ENCODE data around the gene CELA2A.

The CELA2A gene

DNA sequence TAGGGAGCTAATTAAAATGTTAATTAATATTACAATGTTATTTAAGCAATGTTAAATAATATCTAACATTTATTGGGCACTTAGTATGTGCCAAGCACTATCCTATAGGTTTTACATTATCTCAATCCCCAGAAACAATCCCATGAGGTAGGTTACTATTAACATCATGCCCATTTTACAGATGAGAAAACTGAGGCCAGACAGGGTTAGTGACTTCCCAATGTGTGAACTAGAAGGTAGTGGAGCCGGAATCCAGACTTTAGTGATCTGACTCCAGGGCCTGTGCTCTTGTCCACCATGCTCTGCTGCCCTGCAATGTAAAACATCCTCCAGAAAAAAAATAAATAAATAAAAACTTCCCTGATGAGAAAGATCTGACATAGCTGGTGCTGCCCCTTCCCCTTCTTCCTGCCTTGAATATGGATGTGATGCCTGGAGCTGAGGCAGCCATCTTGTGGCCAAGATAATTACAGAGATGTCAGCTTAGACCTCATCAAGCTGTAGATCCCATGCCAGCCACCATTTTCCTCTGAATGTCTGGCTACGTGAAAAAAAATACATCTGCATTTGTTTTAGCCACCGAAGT is 7.6 kb upstream of the CELA2A start:
- no peak for DNase-seq (ENCODE audit: low spot score)
- TF ChIP-seq, protein P1, sequence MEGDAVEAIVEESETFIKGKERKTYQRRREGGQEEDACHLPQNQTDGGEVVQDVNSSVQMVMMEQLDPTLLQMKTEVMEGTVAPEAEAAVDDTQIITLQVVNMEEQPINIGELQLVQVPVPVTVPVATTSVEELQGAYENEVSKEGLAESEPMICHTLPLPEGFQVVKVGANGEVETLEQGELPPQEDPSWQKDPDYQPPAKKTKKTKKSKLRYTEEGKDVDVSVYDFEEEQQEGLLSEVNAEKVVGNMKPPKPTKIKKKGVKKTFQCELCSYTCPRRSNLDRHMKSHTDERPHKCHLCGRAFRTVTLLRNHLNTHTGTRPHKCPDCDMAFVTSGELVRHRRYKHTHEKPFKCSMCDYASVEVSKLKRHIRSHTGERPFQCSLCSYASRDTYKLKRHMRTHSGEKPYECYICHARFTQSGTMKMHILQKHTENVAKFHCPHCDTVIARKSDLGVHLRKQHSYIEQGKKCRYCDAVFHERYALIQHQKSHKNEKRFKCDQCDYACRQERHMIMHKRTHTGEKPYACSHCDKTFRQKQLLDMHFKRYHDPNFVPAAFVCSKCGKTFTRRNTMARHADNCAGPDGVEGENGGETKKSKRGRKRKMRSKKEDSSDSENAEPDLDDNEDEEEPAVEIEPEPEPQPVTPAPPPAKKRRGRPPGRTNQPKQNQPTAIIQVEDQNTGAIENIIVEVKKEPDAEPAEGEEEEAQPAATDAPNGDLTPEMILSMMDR (IDR thresholded peaks at IDR 0.05; ENCODE audit: extremely low read depth, missing control alignments): no peak

DNA sequence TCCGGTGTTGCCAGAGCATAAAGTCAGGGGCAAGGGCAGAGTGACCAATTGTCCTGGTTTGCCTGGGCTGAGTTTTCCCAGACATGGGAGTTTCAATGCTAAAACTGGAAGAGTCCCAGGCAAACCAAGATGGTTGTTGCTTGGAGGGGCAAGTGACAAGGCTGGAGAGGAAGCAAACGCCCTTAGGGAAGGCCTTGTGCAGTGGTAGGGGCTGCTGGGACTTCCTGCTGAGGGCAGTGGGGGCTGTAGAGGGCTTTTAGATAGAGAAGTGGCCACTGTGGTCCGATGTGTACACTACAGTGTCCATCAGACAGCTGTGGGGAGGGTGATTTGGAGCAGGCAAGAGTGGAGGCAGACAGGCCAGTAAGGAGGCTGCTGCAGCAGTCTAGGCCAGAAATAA is 7.0 kb upstream of the CELA2A start:
- TF ChIP-seq, protein P1 (IDR thresholded peaks at IDR 0.05; ENCODE audit: extremely low read depth, missing control alignments): no peak

DNA sequence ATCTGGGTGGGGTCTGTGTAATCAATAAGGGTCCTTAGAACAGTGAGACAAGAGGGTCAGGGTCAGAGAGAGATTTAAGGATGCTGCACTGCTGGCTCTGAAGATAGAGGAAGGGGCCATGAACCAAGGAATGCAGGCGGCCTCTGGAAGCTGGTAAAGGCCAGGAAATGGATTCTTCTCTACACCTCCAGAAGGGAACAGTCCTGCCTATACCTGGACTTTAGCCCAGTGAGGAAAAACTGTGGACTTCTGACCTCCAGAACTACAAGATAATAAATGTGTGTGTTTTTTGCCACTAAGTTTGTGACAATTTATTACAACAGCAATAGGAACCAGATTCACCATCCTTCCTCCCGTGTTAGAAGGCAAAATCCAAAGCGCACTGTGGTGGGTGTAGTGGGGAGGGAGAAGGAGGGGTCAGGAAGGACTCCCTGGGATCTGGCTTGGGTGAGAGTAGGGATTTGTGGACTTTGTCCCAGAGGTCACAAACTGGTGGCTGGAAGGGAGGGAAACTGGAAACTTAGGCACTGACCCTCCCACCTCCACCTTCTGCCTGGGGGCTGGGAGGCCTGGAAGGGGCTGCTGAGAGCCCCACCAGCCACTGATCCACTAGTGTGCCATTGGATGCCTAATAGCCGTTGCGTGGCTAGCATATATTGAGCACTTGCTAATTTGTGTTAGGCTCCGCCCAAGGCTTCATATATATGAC is 5.4 kb upstream of the CELA2A start:
- TF ChIP-seq, protein P1 (IDR thresholded peaks at IDR 0.05; ENCODE audit: extremely low read depth, missing control alignments): no peak
- DNase-seq (ENCODE audit: low spot score): no peak

More for the DNA sequence above, 7.0 kb upstream of the CELA2A start:
- no peak for DNase-seq (ENCODE audit: low spot score)

DNA sequence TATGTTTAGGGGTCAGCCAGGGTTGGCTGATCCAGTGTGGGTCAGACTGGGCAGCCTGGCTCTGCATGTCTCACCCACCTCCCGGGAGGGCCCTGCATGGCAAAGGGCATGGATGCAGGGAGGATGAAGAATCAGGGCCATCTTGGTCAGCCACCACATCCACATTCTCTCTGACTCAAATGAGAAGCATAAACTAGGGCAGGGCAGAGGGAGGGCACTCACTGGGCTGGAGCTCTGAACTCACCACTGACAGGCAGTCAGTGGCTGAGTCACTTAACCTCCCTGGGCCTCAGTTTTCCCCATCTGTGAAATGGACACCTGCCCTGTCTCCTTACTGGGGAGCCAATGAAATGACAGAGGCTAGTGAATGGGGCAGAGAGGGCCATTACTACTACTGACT is 4.3 kb upstream of the CELA2A start:
- TF ChIP-seq, protein P1 (IDR thresholded peaks at IDR 0.05; ENCODE audit: extremely low read depth, missing control alignments): no peak
- no peak for DNase-seq (ENCODE audit: low spot score)

DNA sequence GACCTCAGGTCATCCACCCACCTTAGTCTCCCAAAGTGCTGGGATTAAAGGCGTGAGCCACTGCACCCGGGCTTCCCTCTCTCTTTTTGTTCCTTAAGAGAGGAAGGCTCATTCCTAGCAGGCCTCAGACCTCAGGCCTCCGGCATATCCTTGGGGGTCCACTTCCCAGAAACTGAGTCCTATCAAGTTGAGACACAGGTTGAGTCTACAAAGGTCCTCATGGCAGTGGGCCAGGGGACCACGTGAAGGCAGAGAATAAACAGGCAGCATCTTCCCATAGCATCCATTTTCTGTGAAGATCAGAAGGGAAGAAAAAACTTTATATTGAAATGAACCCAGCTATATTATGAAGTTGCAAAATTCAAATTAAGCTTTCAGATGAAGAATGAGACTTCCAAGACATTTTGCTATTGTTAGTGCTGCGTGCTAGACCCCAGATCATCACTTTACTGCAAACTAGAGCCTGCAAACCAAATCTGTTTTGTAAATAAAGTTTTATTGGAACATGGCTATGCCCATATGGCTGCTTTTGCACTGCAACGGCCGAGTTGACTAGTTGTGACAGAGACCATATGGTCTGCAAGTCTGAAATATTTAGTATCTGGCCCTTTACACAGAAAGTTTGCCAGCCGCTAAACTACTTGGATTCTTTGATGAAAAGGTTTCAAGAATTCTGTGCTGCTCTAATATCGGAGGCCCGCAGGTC is 3.5 kb upstream of the CELA2A start:
- DNase-seq (ENCODE audit: low spot score): no peak
- TF ChIP-seq, protein P1 (IDR thresholded peaks at IDR 0.05; ENCODE audit: extremely low read depth, missing control alignments): no peak

DNA sequence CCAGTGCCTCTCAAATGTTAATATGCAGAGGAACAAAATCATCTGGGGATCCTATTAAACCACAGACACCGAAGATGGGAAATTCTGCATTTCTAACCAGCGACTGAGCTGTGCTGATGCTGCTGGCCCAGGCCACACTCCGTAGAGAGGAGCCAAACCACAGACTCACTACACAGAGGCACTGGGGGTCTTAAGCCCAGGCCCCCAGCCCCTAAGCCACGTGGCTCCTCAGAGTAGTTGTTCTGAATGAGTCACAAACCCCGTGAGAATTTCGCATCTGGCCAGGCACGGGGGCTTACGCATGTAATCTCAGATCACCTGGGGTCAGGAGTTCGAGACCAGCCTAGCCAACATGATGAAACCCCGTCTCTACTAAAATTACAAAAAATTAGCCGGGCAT is 2.8 kb upstream of the CELA2A start:
- TF ChIP-seq, protein P1 (IDR thresholded peaks at IDR 0.05; ENCODE audit: extremely low read depth, missing control alignments): no peak

DNA sequence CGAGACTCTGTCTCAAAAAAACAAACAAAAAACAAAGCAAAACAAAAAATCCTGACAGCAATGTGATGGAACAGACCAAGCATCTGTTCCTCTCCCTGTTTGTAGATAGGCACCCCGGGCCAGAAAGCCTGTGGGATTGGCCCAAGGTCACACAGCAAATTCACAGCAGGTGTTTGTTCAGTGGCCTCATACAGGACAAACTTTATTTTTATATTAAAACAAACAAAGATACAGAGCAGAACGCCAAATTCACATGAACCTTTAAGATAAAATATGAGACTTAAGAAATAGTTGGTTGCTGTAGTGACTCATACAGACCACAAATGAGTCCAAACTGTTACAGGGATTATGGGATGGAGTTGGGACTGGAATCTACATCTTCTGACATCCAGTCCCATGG is 2.3 kb upstream of the CELA2A start:
- no peak for DNase-seq (ENCODE audit: low spot score)
- TF ChIP-seq, protein P1 (IDR thresholded peaks at IDR 0.05; ENCODE audit: extremely low read depth, missing control alignments): no peak

More for the DNA sequence above, 2.8 kb upstream of the CELA2A start:
- DNase-seq (ENCODE audit: low spot score): no peak

Data from GM20000 (cell line).